B cell (primary cell): Measurements from ENCODE around the gene TNFRSF12A. TPM values are rescaled to one million over a fixed set of nuclear protein-coding genes. Genes with fewer than 3 reads are reported as not detected.
A peak's percentile ranks its signal among the peaks of the same experiment; 100 is the strongest.

Source experiments
- ATAC-seq: fragments of 200-7000 bp; cut with Tn5 transposase; one replicate; pipeline ENCODE4 v1.10.0; 2021; ENCODE audit warnings: low read depth, mild to moderate bottlenecking, moderate number of reproducible peaks, moderate library complexity
- CTCF ChIA-PET: fragments of 350-600 bp; sonication (Branson Sonifier 250); formaldehyde crosslinking; loops from one replicate; lab custom pipeline; 2021; ENCODE audit warnings: antibody characterized with exemption, inconsistent platforms; lab: Charles Lee
- POLR2A ChIA-PET: fragments of 350-600 bp; sonication (Branson Sonifier 250); formaldehyde crosslinking; loops from one replicate; lab custom pipeline; 2021; ENCODE audit warnings: antibody characterized with exemption; lab: Charles Lee
- DNase-seq: peaks from one replicate; pipeline ENCODE4 v3.0.0; 2013
- H2AFZ ChIP-seq: 2 replicates; pipeline ENCODE4 v1.6.1; 2012; ENCODE audit warnings: mild to moderate bottlenecking, low read depth, low read length; ENCODE audit not compliant: insufficient read depth, poor library complexity, severe bottlenecking
- H3K27ac ChIP-seq, 2 donors: 1 replicate in 1 of 2; 2 replicates in 1 of 2; pipeline ENCODE4 v1.5.1; 2012 to 2013; ENCODE audit warnings: low read length in 2 of 2, mild to moderate bottlenecking in 2 of 2, moderate library complexity in 1 of 2
- H3K27me3 ChIP-seq, 4 experiments: fragments of 200-600 bp in 1 of 4; sonication (generic) in 1 of 4; replicated peaks in 1 of 4; 1 replicate in 2 of 4; 2 replicates in 2 of 4; pipeline versions ENCODE4 v1.6.1 to v1.7.0; 2013 to 2016; ENCODE audit warnings: low read length in 3 of 4, mild to moderate bottlenecking in 2 of 4, mixed read lengths in 1 of 4, moderate library complexity in 1 of 4; ENCODE audit not compliant: insufficient read depth in 4 of 4, control insufficient read depth in 3 of 4; ENCODE audit errors: control extremely low read depth in 1 of 4
- H3K36me3 ChIP-seq, 2 experiments: replicated peaks in 1 of 2; 1 replicate in 1 of 2; 2 replicates in 1 of 2; pipeline versions ENCODE4 v1.6.1 to v1.7.1; 2013; ENCODE audit warnings: low read length in 1 of 2; ENCODE audit not compliant: insufficient read depth in 2 of 2, control insufficient read depth in 1 of 2; ENCODE audit errors: control extremely low read depth in 1 of 2, extremely low read depth in 1 of 2
- H3K4me1 ChIP-seq, 2 donors: fragments of 200-600 bp in 1 of 2; sonication (generic) in 1 of 2; 1 replicate in 1 of 2; 2 replicates in 1 of 2; pipeline versions ENCODE4 v1.5.1 to v1.6.1; 2013 to 2017; ENCODE audit warnings: low read length in 2 of 2; ENCODE audit not compliant: control insufficient read depth in 2 of 2, insufficient read depth in 2 of 2
- H3K4me2 ChIP-seq: replicated peaks from 2 replicates; pipeline ENCODE3; 2012; ENCODE audit warnings: mild to moderate bottlenecking, low read depth, low read length; ENCODE audit not compliant: poor library complexity, severe bottlenecking
- H3K4me3 ChIP-seq, 5 experiments: fragments of 200-600 bp in 1 of 5; sonication (generic) in 1 of 5; 1 replicate in 3 of 5; 2 replicates in 2 of 5; pipeline versions ENCODE4 v1.5.1 to v1.7.0; 2011 to 2016; ENCODE audit warnings: low read length in 4 of 5, mild to moderate bottlenecking in 4 of 5, low read depth in 2 of 5, control low read depth in 1 of 5, moderate library complexity in 1 of 5; ENCODE audit not compliant: insufficient read depth in 1 of 5; ENCODE audit errors: control extremely low read depth in 1 of 5, extremely low read depth in 1 of 5
- H3K79me2 ChIP-seq: fragments of 200-600 bp; sonication (generic); one replicate; pipeline ENCODE4 v1.6.0; 2016; ENCODE audit warnings: low read length; ENCODE audit not compliant: control insufficient read depth, insufficient read depth
- H3K9ac ChIP-seq: fragments of 200-600 bp; sonication (generic); 2 replicates; pipeline ENCODE4 v1.6.1; 2017; ENCODE audit warnings: mild to moderate bottlenecking, low read length, moderate library complexity
- H3K9me3 ChIP-seq, 3 donors: one replicate each; pipeline versions ENCODE4 v1.6.1 to v1.7.1; 2013; ENCODE audit warnings: low read length in 2 of 3; ENCODE audit not compliant: control insufficient read depth in 2 of 3, insufficient read depth in 1 of 3; ENCODE audit errors: control extremely low read depth in 1 of 3
- H4K20me1 ChIP-seq: 2 replicates; pipeline ENCODE4 v1.6.0; 2012; ENCODE audit warnings: mild to moderate bottlenecking, low read length; ENCODE audit not compliant: insufficient read depth, control insufficient read depth, poor library complexity, severe bottlenecking
- H3K27ac Mint-ChIP-seq: one replicate; pipeline ENCODE4 v1.8.0; 2021; ENCODE audit warnings: mixed read lengths
- H3K27me3 Mint-ChIP-seq: one replicate; pipeline ENCODE4 v1.8.0; 2021; ENCODE audit warnings: mixed read lengths
- H3K4me1 Mint-ChIP-seq: one replicate; pipeline ENCODE4 v1.8.0; 2021; ENCODE audit warnings: mixed read lengths
- H3K4me3 Mint-ChIP-seq: one replicate; pipeline ENCODE4 v1.8.0; 2021; ENCODE audit warnings: mixed read lengths
- H3K9me3 Mint-ChIP-seq: one replicate; pipeline ENCODE4 v1.8.0; 2022; ENCODE audit warnings: mixed read lengths; ENCODE audit not compliant: insufficient read depth
- EZH2 ChIP-seq: IDR thresholded peaks from 2 replicates; pipeline ENCODE4 v1.6.1; 2012; ENCODE audit warnings: borderline replicate concordance, low read depth, mild to moderate bottlenecking, moderate library complexity, low read length; ENCODE audit not compliant: insufficient read depth, poor library complexity, severe bottlenecking
- WGBS: methylation state at CpG from one replicate; pipeline ENCODE4 v1.1.5; 2013; ENCODE audit warnings: missing lambda C conversion rate; ENCODE audit not compliant: insufficient coverage; 5-methylcytosine and 5-hydroxymethylcytosine counted together
- intact Hi-C: fragments of 100-400 bp; cut with micrococcal nuclease; formaldehyde crosslinking; loops from one replicate; pipeline ENCODE4 v1.10.0; 2022
- polyA plus RNA-seq: library from polyadenylated mRNA; depleted of rRNA; stranded (reverse); fragments of >200 nt; gene quantifications from 2 replicates; pipeline ENCODE4 v1.2.3, GENCODE V29; 2012
- total RNA-seq, 2 donors: library from RNA; stranded (reverse); fragments of 120-200 nt in 1 of 2; gene quantifications; 1 replicate in 1 of 2; 2 replicates in 1 of 2; pipeline versions ENCODE4 v1.2.3 to v1.2.4, GENCODE V29; 2013 to 2022
- TF ChIP-seq, protein P1 (sequence below): fragments of 200-600 bp; IDR thresholded peaks from one replicate; pipeline ENCODE4 v1.8.0; 2022; ENCODE audit warnings: antibody characterized with exemption, mild to moderate bottlenecking

Gene TNFRSF12A
- total and polyA plus RNA-seq, 2 donors (not counting 1 experiment from before 2014, with no cell fraction given): 0.61 to 1.3 TPM

DNA sequence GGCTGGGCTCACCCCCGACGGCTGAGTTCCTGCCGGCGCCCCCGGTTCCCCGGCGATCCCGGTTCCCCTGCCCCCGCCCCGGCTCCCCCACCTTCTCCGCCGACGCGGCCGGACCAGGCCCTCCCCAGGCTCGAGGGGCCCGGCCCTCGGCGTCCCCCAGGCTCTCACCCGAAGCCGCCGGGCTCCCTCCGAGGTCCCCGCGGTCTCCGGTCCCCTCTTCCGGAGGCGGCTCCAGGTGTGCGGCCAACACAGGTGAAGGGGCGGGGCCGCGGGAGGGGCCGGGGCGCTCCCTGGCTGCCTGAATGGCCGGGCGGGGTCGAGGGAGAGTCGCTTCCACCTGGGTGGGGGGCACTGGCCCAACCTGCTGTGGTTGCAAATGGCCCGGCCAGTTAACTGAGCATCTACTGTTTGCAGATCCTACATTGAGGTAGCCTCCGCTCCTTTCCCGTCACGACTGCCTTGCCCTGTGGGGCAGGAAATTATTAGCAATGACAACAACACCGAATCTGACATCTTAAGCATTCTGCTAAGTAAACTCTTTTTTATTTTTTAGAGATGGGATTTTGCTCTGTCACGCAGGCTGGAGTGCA lies 16.7 kb downstream of the TNFRSF12A start, which contains the start of gene BICDL2:
Gene BICDL2, minus strand, starts transcription at position 219 of the 590 bp plus-strand sequence. CDS start 1,448 bp downstream, outside the sequence.
- Histone ChIP-seq H3K9me3 (peaks cover 0 to 14% (median 0%) of the 10 kb centered on the region in 3 donors), H4K20me1 (peaks cover 3% of the 10 kb centered on the region), H3K79me2 (no peaks in the 10 kb centered on the region), H2AFZ (peak within 1 kb of the TSS; percentile 38), H3K4me1 (peaks cover 15 to 30% of the 10 kb centered on the region in 2 donors), H3K36me3 (no peaks in the 10 kb centered on the region), H3K27me3 (peaks cover 0 to 77% (median 42%) of the 10 kb centered on the region in 4 experiments), H3K9ac (no peak within 1 kb of the TSS), H3K4me3 (peak within 1 kb of the TSS in 4 of 5 experiments; percentile 1 to 19 (median 9)), H3K4me2 (peak within 1 kb of the TSS; percentile 73), H3K27ac (no peak within 1 kb of the TSS)
- ATAC-seq: no peak
- DNase-seq: no peak
- H3K9me3 Mint-ChIP-seq: no peaks in the 10 kb centered on the region
- ChIA-PET CTCF (no interaction called here), POLR2A (no interaction called here)
- peaks cover 11% of the 10 kb centered on the region for H3K4me1 Mint-ChIP-seq
- peak within 1 kb of the TSS; percentile 49 for H3K4me3 Mint-ChIP-seq
- 6% methylated on average over 39 of the region's 44 CpGs for WGBS
- H3K27me3 Mint-ChIP-seq: peaks cover 54% of the 10 kb centered on the region
- TF ChIP-seq, protein P1, sequence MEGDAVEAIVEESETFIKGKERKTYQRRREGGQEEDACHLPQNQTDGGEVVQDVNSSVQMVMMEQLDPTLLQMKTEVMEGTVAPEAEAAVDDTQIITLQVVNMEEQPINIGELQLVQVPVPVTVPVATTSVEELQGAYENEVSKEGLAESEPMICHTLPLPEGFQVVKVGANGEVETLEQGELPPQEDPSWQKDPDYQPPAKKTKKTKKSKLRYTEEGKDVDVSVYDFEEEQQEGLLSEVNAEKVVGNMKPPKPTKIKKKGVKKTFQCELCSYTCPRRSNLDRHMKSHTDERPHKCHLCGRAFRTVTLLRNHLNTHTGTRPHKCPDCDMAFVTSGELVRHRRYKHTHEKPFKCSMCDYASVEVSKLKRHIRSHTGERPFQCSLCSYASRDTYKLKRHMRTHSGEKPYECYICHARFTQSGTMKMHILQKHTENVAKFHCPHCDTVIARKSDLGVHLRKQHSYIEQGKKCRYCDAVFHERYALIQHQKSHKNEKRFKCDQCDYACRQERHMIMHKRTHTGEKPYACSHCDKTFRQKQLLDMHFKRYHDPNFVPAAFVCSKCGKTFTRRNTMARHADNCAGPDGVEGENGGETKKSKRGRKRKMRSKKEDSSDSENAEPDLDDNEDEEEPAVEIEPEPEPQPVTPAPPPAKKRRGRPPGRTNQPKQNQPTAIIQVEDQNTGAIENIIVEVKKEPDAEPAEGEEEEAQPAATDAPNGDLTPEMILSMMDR: no peak
- TF ChIP-seq EZH2: no peak
- H3K27ac Mint-ChIP-seq: peak within 1 kb of the TSS; percentile 70
- intact Hi-C loops: no loop called here

DNA sequence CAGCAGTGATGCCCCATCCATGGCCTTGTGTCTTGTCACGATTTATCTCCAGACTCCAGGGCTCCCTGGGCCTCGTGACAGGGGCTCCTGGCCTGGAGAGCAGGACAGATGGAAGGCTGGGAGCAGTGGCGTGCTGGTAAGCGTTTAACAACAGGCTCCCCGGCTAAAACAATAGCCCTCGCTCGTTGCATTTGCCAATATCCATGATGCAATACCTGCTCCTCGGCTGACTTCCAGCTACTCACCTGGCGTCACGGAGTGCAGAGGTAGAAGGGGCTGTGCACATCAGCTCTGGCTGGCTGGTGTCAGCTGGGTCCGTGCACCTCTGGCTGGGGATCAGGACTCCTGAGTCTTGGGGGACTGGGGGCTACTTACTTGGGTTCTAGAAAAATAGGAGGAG lies 18.1 kb downstream of the TNFRSF12A start:
- no peak overlapping the region for H3K27ac ChIP-seq
- H4K20me1 ChIP-seq: peaks cover 3% of the 10 kb centered on the region
- H3K79me2 ChIP-seq: no peaks in the 10 kb centered on the region
- H3K9ac ChIP-seq: no peak overlapping the region
- Mint-ChIP-seq H3K4me3 (no peak overlapping the region), H3K27me3 (peaks cover 43% of the 10 kb centered on the region), H3K4me1 (peaks cover 9% of the 10 kb centered on the region), H3K9me3 (no peaks in the 10 kb centered on the region), H3K27ac (no peak overlapping the region)
- H3K9me3 ChIP-seq: peaks cover 0 to 14% (median 0%) of the 10 kb centered on the region in 3 donors
- no peaks in the 10 kb centered on the region for H3K36me3 ChIP-seq
- no peak overlapping the region for H2AFZ ChIP-seq
- no peak overlapping the region for H3K4me2 ChIP-seq
- intact Hi-C loops: no loop called here
- H3K27me3 ChIP-seq: peaks cover 0 to 68% (median 37%) of the 10 kb centered on the region in 4 experiments
- TF ChIP-seq, protein P1: no peak
- TF ChIP-seq EZH2: no peak
- ChIA-PET CTCF (interaction anchor here (1.1 to 1.8 kb wide), 3 partner anchors 9 to 91 kb away, joined by 3 to 7 read pairs (median 7); no protein-coding TSS in a partner anchor), POLR2A (no interaction called here)
- H3K4me1 ChIP-seq: peaks cover 15 to 30% of the 10 kb centered on the region in 2 donors
- no peak overlapping the region for H3K4me3 ChIP-seq
- DNase-seq (no peak), ATAC-seq (no peak)
- WGBS: 46% methylated on average over 11 of the region's 11 CpGs
